K562 (cell line): ENCODE results near the gene RNF223. TPM values are rescaled to one million over a fixed set of nuclear protein-coding genes. Genes with fewer than 3 reads are reported as not detected.

ENCODE experiments used
- CREB1 ChIP-seq, 2 experiments: sonication (generic) in 1 of 2; formaldehyde crosslinking in 1 of 2; IDR thresholded peaks; 2 replicates each; pipeline versions ENCODE4 v1.6.1 to v1.8.0; 2012 to 2022; ENCODE audit warnings: inconsistent platforms in 1 of 2, mild to moderate bottlenecking in 1 of 2, missing genetic modification reagents in 1 of 2, moderate library complexity in 1 of 2
- EP300 ChIP-seq: IDR thresholded peaks from 2 replicates; pipeline ENCODE4 v1.6.1; 2012; ENCODE audit warnings: low read length, improper control_type of control experiment
- ETV6 ChIP-seq, 3 experiments: fragments of 150-350 bp in 1 of 3; sonication (generic) in 1 of 3; formaldehyde crosslinking in 1 of 3; IDR thresholded peaks; 2 replicates each; pipeline versions ENCODE4 v1.6.1 to v1.8.0; 2014 to 2022; ENCODE audit warnings: borderline replicate concordance in 2 of 3, low read depth in 2 of 3, antibody characterized with exemption in 1 of 3, low read length in 1 of 3, mild to moderate bottlenecking in 1 of 3, missing genetic modification reagents in 1 of 3
- HDAC6 ChIP-seq: IDR thresholded peaks from 2 replicates; pipeline ENCODE4 v1.6.1; 2012; ENCODE audit warnings: low read depth, mild to moderate bottlenecking, control low read depth, inconsistent platforms, low read length, moderate library complexity
- MEIS2 ChIP-seq: fragments of 450-650 bp; IDR thresholded peaks from 2 replicates; pipeline ENCODE4 v1.6.1; 2014; ENCODE audit warnings: mild to moderate bottlenecking; ENCODE audit not compliant: partially characterized antibody
- MTA3 ChIP-seq: fragments of 450-650 bp; formaldehyde crosslinking; IDR thresholded peaks from 2 replicates; pipeline ENCODE4 v1.6.1; 2017; ENCODE audit warnings: mild to moderate bottlenecking, borderline replicate concordance
- RAD51 ChIP-seq: fragments of 450-650 bp; IDR thresholded peaks from 2 replicates; pipeline ENCODE4 v1.7.1; 2016; ENCODE audit warnings: low read depth, mild to moderate bottlenecking, borderline replicate concordance
- RBBP5 ChIP-seq: fragments of 200-600 bp; sonication (generic); IDR thresholded peaks from 2 replicates; pipeline ENCODE4 v1.6.1; 2012; ENCODE audit warnings: borderline replicate concordance, mild to moderate bottlenecking, low read length, control low read depth, inconsistent platforms; ENCODE audit not compliant: insufficient read depth, poor library complexity, severe bottlenecking
- RFX5 ChIP-seq: IDR thresholded peaks from 2 replicates; pipeline ENCODE4 v1.6.1; 2011; ENCODE audit warnings: low read depth, mild to moderate bottlenecking, improper control_type of control experiment, low read length
- TOE1 ChIP-seq, 2 experiments: fragments of 450-650 bp in 1 of 2; sonication (generic) in 1 of 2; formaldehyde crosslinking in 1 of 2; IDR thresholded peaks; 2 replicates each; pipeline versions ENCODE4 v1.7.1 to v1.8.0; 2016 to 2022; ENCODE audit warnings: borderline replicate concordance in 2 of 2, mild to moderate bottlenecking in 2 of 2, antibody characterized with exemption in 1 of 2, inconsistent platforms in 1 of 2, low read depth in 1 of 2, missing genetic modification reagents in 1 of 2, moderate library complexity in 1 of 2
- ZNF431 ChIP-seq: sonication (generic); formaldehyde crosslinking; IDR thresholded peaks from 2 replicates; pipeline ENCODE4 v1.8.0; 2022; ENCODE audit warnings: mild to moderate bottlenecking, missing genetic modification reagents
- polyA plus RNA-seq, 8 experiments: library from polyadenylated mRNA; depleted of rRNA in 4 of 8; stranded (reverse) in 5 of 8; unstranded in 3 of 8; fragments of >200 nt; fragmentation: Nextera tagmentation in 2 of 8; fragmentation: Illumina TruSeq in 1 of 8; extraction: Ambion mirVana in 2 of 8; extraction: Trizol in 1 of 8; gene quantifications; 2 replicates each; pipeline versions ENCODE4 v1.2.1 to v1.2.3, GENCODE V29; 2011 to 2014; ENCODE audit warnings: inconsistent platforms in 1 of 8, missing spikeins in 1 of 8
- total RNA-seq, 7 experiments: library from RNA; depleted of rRNA in 6 of 7; stranded (reverse); fragments of >200 nt in 6 of 7; fragmentation: Illumina TruSeq in 2 of 7; extraction: Trizol in 2 of 7; gene quantifications; 2 replicates each; pipeline versions ENCODE4 v1.2.1 to v1.2.3, GENCODE V29; 2011 to 2021; ENCODE audit warnings: low replicate concordance in 1 of 7
- TF ChIP-seq, protein P1 (sequence below): sonication (generic); formaldehyde crosslinking; IDR thresholded peaks from 2 replicates; pipeline ENCODE4 v1.8.1; 2023; ENCODE audit warnings: mild to moderate bottlenecking, missing genetic modification reagents
- TF ChIP-seq, protein P2 (sequence below): sonication (generic); formaldehyde crosslinking; IDR thresholded peaks from 2 replicates; pipeline ENCODE4 v1.8.0; 2023; ENCODE audit warnings: mild to moderate bottlenecking, missing genetic modification reagents
- TF ChIP-seq, protein P3 (sequence below): fragments of 450-650 bp; conservative IDR thresholded peaks from 2 replicates; pipeline ENCODE4 v1.6.1; 2016; ENCODE audit warnings: missing genetic modification characterization, low read depth, mild to moderate bottlenecking, control low read depth, missing compliant biosample characterization
- TF ChIP-seq, protein P4 (sequence below): fragments of 450-650 bp; formaldehyde crosslinking; IDR thresholded peaks from 2 replicates; pipeline ENCODE4 v1.4.0; 2020; ENCODE audit warnings: mild to moderate bottlenecking, moderate library complexity

The RNF223 gene
- total and polyA plus RNA-seq, 9 of the 15 experiments (the other 6 are each of a cell fraction or from before 2014, with no cell fraction given) = 0.04 to 0.32 TPM; not detected in 7

DNA sequence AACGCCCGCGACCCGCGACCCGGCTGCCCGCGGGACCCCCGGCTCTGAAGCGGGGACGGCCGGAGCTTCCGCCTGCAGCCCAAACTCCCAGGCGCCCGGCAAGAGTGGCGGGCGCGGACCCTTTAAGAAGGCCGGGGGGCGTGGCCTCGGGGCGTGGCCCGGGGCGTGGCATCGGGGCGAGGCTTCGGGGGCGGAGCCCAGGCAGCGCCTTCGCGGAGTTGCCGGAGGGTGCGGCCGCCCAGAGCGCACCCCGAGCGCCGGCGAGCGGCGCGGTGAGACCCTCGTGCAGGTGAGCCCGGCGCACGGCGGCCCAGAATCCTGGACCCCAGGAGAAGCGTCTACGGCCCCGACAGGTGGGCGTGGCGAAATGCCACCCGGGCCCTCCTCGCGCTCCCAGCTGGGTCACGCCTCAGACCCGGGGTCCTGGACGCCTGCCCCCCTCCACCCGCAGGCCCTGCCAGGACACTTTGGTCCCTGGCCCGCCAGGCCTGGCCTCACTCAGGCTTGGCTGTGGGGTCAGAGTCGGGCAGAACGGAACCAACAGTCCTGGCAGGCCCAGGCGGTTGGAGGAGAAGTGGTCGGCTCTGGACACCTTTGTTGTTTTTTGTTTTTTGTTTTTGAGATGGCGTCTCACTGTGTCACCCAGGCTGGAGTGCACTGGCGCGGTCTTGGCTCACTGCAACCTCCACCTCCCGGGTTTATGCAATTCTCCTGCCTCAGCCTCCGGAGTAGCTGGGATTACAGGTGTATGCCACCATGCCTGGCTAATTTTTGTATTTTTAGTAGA is 14.4 kb downstream of the RNF223 start (continued):
- TF ChIP-seq, protein P1, sequence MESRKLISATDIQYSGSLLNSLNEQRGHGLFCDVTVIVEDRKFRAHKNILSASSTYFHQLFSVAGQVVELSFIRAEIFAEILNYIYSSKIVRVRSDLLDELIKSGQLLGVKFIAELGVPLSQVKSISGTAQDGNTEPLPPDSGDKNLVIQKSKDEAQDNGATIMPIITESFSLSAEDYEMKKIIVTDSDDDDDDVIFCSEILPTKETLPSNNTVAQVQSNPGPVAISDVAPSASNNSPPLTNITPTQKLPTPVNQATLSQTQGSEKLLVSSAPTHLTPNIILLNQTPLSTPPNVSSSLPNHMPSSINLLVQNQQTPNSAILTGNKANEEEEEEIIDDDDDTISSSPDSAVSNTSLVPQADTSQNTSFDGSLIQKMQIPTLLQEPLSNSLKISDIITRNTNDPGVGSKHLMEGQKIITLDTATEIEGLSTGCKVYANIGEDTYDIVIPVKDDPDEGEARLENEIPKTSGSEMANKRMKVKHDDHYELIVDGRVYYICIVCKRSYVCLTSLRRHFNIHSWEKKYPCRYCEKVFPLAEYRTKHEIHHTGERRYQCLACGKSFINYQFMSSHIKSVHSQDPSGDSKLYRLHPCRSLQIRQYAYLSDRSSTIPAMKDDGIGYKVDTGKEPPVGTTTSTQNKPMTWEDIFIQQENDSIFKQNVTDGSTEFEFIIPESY (CRISPR knock-in tag) = 0 out of 2 replicates have a peak, but pooled peaks have one; percentile 25
- TF ChIP-seq EP300 = no peak
- no peak for TF ChIP-seq MEIS2
- peak; percentile 81; the same call in 1 of the 2 replicates for TF ChIP-seq TOE1 (IDR thresholded peaks at IDR 0.05; ENCODE audit: borderline replicate concordance)
- TF ChIP-seq TOE1 (CRISPR knock-in tag; IDR thresholded peaks at IDR 0.05; ENCODE audit: borderline replicate concordance, low read depth) = no peak
- TF ChIP-seq CREB1 (IDR thresholded peaks at IDR 0.05) = 0 out of 2 replicates have a peak, but pooled peaks have one; percentile 7
- TF ChIP-seq CREB1 (CRISPR knock-in tag; IDR thresholded peaks at IDR 0.05) = no peak; the same call in 1 of the 2 replicates
- no peak for TF ChIP-seq RFX5
- TF ChIP-seq ZNF431 (CRISPR knock-in tag) = no peak
- no peak for TF ChIP-seq ETV6 (IDR thresholded peaks at IDR 0.05; ENCODE audit: borderline replicate concordance in 1 of 2, low read depth in 2 of 2, low read length in 1 of 2)
- no peak for TF ChIP-seq ETV6 (CRISPR knock-in tag; IDR thresholded peaks at IDR 0.05; ENCODE audit: borderline replicate concordance)
- TF ChIP-seq RAD51 = no peak
- TF ChIP-seq HDAC6 = no peak
- TF ChIP-seq, protein P2, sequence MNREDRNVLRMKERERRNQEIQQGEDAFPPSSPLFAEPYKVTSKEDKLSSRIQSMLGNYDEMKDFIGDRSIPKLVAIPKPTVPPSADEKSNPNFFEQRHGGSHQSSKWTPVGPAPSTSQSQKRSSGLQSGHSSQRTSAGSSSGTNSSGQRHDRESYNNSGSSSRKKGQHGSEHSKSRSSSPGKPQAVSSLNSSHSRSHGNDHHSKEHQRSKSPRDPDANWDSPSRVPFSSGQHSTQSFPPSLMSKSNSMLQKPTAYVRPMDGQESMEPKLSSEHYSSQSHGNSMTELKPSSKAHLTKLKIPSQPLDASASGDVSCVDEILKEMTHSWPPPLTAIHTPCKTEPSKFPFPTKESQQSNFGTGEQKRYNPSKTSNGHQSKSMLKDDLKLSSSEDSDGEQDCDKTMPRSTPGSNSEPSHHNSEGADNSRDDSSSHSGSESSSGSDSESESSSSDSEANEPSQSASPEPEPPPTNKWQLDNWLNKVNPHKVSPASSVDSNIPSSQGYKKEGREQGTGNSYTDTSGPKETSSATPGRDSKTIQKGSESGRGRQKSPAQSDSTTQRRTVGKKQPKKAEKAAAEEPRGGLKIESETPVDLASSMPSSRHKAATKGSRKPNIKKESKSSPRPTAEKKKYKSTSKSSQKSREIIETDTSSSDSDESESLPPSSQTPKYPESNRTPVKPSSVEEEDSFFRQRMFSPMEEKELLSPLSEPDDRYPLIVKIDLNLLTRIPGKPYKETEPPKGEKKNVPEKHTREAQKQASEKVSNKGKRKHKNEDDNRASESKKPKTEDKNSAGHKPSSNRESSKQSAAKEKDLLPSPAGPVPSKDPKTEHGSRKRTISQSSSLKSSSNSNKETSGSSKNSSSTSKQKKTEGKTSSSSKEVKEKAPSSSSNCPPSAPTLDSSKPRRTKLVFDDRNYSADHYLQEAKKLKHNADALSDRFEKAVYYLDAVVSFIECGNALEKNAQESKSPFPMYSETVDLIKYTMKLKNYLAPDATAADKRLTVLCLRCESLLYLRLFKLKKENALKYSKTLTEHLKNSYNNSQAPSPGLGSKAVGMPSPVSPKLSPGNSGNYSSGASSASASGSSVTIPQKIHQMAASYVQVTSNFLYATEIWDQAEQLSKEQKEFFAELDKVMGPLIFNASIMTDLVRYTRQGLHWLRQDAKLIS (CRISPR knock-in tag) = 0 out of 2 replicates have a peak, but pooled peaks have one; percentile 45
- TF ChIP-seq, protein P3, sequence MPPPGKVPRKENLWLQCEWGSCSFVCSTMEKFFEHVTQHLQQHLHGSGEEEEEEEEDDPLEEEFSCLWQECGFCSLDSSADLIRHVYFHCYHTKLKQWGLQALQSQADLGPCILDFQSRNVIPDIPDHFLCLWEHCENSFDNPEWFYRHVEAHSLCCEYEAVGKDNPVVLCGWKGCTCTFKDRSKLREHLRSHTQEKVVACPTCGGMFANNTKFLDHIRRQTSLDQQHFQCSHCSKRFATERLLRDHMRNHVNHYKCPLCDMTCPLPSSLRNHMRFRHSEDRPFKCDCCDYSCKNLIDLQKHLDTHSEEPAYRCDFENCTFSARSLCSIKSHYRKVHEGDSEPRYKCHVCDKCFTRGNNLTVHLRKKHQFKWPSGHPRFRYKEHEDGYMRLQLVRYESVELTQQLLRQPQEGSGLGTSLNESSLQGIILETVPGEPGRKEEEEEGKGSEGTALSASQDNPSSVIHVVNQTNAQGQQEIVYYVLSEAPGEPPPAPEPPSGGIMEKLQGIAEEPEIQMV (tag) = no peak
- TF ChIP-seq RBBP5 = peak; percentile 66
- peak; percentile 67; the same call in 1 of the 2 replicates for TF ChIP-seq MTA3
- TF ChIP-seq, protein P4, sequence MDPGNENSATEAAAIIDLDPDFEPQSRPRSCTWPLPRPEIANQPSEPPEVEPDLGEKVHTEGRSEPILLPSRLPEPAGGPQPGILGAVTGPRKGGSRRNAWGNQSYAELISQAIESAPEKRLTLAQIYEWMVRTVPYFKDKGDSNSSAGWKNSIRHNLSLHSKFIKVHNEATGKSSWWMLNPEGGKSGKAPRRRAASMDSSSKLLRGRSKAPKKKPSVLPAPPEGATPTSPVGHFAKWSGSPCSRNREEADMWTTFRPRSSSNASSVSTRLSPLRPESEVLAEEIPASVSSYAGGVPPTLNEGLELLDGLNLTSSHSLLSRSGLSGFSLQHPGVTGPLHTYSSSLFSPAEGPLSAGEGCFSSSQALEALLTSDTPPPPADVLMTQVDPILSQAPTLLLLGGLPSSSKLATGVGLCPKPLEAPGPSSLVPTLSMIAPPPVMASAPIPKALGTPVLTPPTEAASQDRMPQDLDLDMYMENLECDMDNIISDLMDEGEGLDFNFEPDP (CRISPR knock-in tag) = no peak
